HepG2 (cell line): ENCODE measurements around the gene L2HGDH. TPM values are rescaled to one million over a fixed set of nuclear protein-coding genes. Genes with fewer than 3 reads are reported as not detected.

Experiments used
- ATF7 ChIP-seq, 2 experiments: fragments of 450-650 bp in 1 of 2; sonication (generic) in 1 of 2; formaldehyde crosslinking in 1 of 2; IDR thresholded peaks; 2 replicates each; pipeline versions ENCODE4 v1.4.0 to v1.6.1; 2016 to 2020; ENCODE audit warnings: antibody characterized with exemption in 1 of 2, mild to moderate bottlenecking in 1 of 2, missing genetic modification reagents in 1 of 2
- ELK4 ChIP-seq: sonication (generic); formaldehyde crosslinking; IDR thresholded peaks from 2 replicates; pipeline ENCODE4 v1.9.0; 2021; ENCODE audit warnings: missing genetic modification reagents, borderline replicate concordance
- HDAC1 ChIP-seq: sonication (generic); formaldehyde crosslinking; IDR thresholded peaks from 2 replicates; pipeline ENCODE4 v1.5.1; 2020; ENCODE audit warnings: mild to moderate bottlenecking, missing genetic modification reagents
- HDAC6 ChIP-seq: fragments of 200-600 bp; sonication (generic); IDR thresholded peaks from 2 replicates; pipeline ENCODE4 v1.7.0; 2017; ENCODE audit warnings: mild to moderate bottlenecking, antibody characterized with exemption, low read length, low read depth
- NR2C2 ChIP-seq: sonication (generic); formaldehyde crosslinking; IDR thresholded peaks from 2 replicates; pipeline ENCODE4 v1.4.0; 2020; ENCODE audit warnings: missing genetic modification reagents, mild to moderate bottlenecking, moderate library complexity, borderline replicate concordance
- NR2F2 ChIP-seq: IDR thresholded peaks from 2 replicates; pipeline ENCODE4 v1.6.1; 2012; ENCODE audit warnings: low read depth, inconsistent platforms, borderline replicate concordance
- SMAD1 ChIP-seq: sonication (generic); formaldehyde crosslinking; IDR thresholded peaks from 2 replicates; pipeline ENCODE4 v1.4.0; 2020; ENCODE audit warnings: missing genetic modification reagents, low read depth, mild to moderate bottlenecking, borderline replicate concordance
- SRSF1 ChIP-seq: fragments of 200-400 bp; formaldehyde crosslinking; optimal IDR thresholded peaks from 2 replicates; pipeline ENCODE3; 2017; ENCODE audit warnings: mild to moderate bottlenecking, low read depth, low read length, moderate library complexity
- ZFY ChIP-seq: sonication (generic); formaldehyde crosslinking; IDR thresholded peaks from 2 replicates; pipeline ENCODE4 v1.4.0; 2020; ENCODE audit warnings: missing genetic modification reagents
- ZNF333 ChIP-seq: sonication (generic); formaldehyde crosslinking; IDR thresholded peaks from 2 replicates; pipeline ENCODE4 v1.4.0; 2020; ENCODE audit warnings: mild to moderate bottlenecking, missing genetic modification reagents, borderline replicate concordance
- ZNF451 ChIP-seq: sonication (generic); formaldehyde crosslinking; IDR thresholded peaks from 2 replicates; pipeline ENCODE4 v1.5.0; 2020; ENCODE audit warnings: mild to moderate bottlenecking, missing genetic modification reagents
- ZNF543 ChIP-seq: sonication (generic); formaldehyde crosslinking; IDR thresholded peaks from 2 replicates; pipeline ENCODE4 v1.4.0; 2020; ENCODE audit warnings: mild to moderate bottlenecking, missing genetic modification reagents
- ZNF563 ChIP-seq: sonication (generic); formaldehyde crosslinking; IDR thresholded peaks from 2 replicates; pipeline ENCODE4 v1.8.0; 2022; ENCODE audit warnings: mild to moderate bottlenecking, moderate library complexity, missing genetic modification reagents
- ZNF629 ChIP-seq: sonication (generic); formaldehyde crosslinking; conservative IDR thresholded peaks from 2 replicates; pipeline ENCODE4 v1.5.0; 2020; ENCODE audit warnings: missing genetic modification reagents
- ZNF777 ChIP-seq: sonication (generic); formaldehyde crosslinking; IDR thresholded peaks from 2 replicates; pipeline ENCODE4 v1.4.0; 2020; ENCODE audit warnings: missing genetic modification reagents
- ZNF850 ChIP-seq: sonication (generic); formaldehyde crosslinking; conservative IDR thresholded peaks from 2 replicates; pipeline ENCODE4 v1.9.0; 2021; ENCODE audit warnings: mild to moderate bottlenecking, missing genetic modification reagents
- ZSCAN9 ChIP-seq: IDR thresholded peaks from 2 replicates; pipeline ENCODE4 v1.6.1; 2016; ENCODE audit warnings: borderline replicate concordance
- polyA plus RNA-seq, 8 experiments: library from polyadenylated mRNA; depleted of rRNA in 3 of 8; stranded (reverse) in 7 of 8; unstranded in 1 of 8; fragments of >200 nt; fragmentation: Illumina TruSeq in 4 of 8; extraction: Trizol in 4 of 8; gene quantifications; 2 replicates each; pipeline versions ENCODE4 v1.2.1 to v1.2.3, GENCODE V29; 2011 to 2016; ENCODE audit warnings: low read depth in 4 of 8, missing spikeins in 1 of 8, mixed read lengths in 1 of 8; ENCODE audit not compliant: insufficient read depth in 1 of 8
- total RNA-seq, 5 experiments: library from RNA; depleted of rRNA; stranded (reverse); fragments of >200 nt; fragmentation: Illumina TruSeq; extraction: Trizol; gene quantifications; 2 replicates each; pipeline ENCODE4 v1.2.3, GENCODE V29; 2016; ENCODE audit warnings: low read depth in 1 of 5
- TF ChIP-seq, protein P1 (sequence below), 2 experiments: sonication (generic) in 1 of 2; formaldehyde crosslinking in 1 of 2; IDR thresholded peaks; 2 replicates each; pipeline versions ENCODE4 v1.5.1 to v1.6.1; 2011 to 2020; ENCODE audit warnings: borderline replicate concordance in 1 of 2, low read depth in 1 of 2, low read length in 1 of 2, mild to moderate bottlenecking in 1 of 2, missing genetic modification reagents in 1 of 2, moderate library complexity in 1 of 2
- TF ChIP-seq, protein P2 (sequence below), 2 experiments: sonication (generic) in 1 of 2; formaldehyde crosslinking in 1 of 2; IDR thresholded peaks; 2 replicates each; pipeline versions ENCODE4 v1.6.1 to v1.9.0; 2014 to 2022; ENCODE audit warnings: antibody characterized with exemption in 1 of 2, borderline replicate concordance in 1 of 2, inconsistent platforms in 1 of 2, low read depth in 1 of 2, missing genetic modification reagents in 1 of 2

Gene L2HGDH
- total and polyA plus RNA-seq, 2 of the 13 experiments (the other 11 are each of a cell fraction or from before 2014, with no cell fraction given) = 3.3 to 5.0 TPM

DNA sequence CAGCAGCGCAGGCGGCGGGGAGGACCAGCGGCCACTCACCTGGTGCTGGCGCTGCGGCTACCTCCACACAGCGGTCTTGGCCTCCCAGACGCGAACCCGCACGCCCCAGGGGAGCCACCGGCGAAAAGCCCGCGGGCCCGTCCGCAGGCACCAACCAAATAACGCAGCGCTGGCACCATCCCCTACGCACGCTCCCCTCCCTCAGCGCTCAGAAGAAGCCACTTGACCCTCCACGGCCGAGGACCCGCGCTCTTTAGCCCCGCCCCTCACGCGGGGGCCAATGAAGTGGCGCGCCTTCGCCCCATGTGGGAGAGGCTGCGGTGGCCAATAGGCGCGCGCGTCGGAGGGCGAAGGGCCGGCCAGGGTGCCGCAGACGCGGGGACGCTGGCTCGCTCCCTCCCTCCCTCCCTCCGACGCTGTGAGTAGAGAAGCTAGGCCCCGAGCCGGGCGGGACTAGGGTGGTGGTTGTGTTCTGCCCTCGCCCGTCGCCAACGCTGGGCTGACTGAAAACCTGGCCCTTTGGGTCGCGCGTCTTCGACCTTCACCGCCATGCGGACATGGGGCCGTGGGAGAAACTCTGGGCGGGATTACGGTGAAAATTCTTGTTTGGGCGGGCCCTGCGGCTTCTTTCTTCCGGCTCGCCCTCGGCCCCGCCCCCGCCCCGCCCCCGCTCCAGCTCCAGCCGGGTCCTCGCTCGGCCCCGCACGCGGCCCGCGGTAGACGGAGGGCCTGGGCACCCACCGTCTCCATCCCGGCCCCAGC lies at the start of gene L2HGDH, which contains the start of gene DMAC2L (continued):
- TF ChIP-seq, protein P1, sequence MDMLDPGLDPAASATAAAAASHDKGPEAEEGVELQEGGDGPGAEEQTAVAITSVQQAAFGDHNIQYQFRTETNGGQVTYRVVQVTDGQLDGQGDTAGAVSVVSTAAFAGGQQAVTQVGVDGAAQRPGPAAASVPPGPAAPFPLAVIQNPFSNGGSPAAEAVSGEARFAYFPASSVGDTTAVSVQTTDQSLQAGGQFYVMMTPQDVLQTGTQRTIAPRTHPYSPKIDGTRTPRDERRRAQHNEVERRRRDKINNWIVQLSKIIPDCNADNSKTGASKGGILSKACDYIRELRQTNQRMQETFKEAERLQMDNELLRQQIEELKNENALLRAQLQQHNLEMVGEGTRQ (IDR thresholded peaks at IDR 0.05; ENCODE audit: low read depth, low read length) = peak; percentile 63
- TF ChIP-seq, protein P1 (CRISPR knock-in tag; IDR thresholded peaks at IDR 0.05; ENCODE audit: borderline replicate concordance) = peak; percentile 86; the same call in 1 of the 2 replicates
- TF ChIP-seq ZNF543 (CRISPR knock-in tag) (peak; percentile 90), ZFY (CRISPR knock-in tag) (peak; percentile 95), SRSF1 (peak; percentile 20), NR2C2 (CRISPR knock-in tag) (peak; percentile 82), ZNF850 (no peak), NR2F2 (no peak), HDAC6 (no peak), ZNF333 (no peak; the same call in 1 of the 2 replicates), ATF7 (IDR thresholded peaks at IDR 0.05) (no peak), ATF7 (CRISPR knock-in tag; IDR thresholded peaks at IDR 0.05) (no peak), ZNF451 (no peak; the same call in 1 of the 2 replicates), ZNF629 (CRISPR knock-in tag) (no peak), ZSCAN9 (CRISPR knock-in tag) (peak; percentile 49; the same call in 1 of the 2 replicates), ELK4 (no peak), ZNF563 (peak; percentile 98), HDAC1 (CRISPR knock-in tag) (peak; percentile 85), ZNF777 (peak; percentile 84), SMAD1 (peak; percentile 38; the same call in 1 of the 2 replicates)
- TF ChIP-seq, protein P2, sequence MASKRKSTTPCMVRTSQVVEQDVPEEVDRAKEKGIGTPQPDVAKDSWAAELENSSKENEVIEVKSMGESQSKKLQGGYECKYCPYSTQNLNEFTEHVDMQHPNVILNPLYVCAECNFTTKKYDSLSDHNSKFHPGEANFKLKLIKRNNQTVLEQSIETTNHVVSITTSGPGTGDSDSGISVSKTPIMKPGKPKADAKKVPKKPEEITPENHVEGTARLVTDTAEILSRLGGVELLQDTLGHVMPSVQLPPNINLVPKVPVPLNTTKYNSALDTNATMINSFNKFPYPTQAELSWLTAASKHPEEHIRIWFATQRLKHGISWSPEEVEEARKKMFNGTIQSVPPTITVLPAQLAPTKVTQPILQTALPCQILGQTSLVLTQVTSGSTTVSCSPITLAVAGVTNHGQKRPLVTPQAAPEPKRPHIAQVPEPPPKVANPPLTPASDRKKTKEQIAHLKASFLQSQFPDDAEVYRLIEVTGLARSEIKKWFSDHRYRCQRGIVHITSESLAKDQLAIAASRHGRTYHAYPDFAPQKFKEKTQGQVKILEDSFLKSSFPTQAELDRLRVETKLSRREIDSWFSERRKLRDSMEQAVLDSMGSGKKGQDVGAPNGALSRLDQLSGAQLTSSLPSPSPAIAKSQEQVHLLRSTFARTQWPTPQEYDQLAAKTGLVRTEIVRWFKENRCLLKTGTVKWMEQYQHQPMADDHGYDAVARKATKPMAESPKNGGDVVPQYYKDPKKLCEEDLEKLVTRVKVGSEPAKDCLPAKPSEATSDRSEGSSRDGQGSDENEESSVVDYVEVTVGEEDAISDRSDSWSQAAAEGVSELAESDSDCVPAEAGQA (IDR thresholded peaks at IDR 0.05; ENCODE audit: low read depth) = no peak
- TF ChIP-seq, protein P2 (CRISPR knock-in tag; IDR thresholded peaks at IDR 0.05; ENCODE audit: borderline replicate concordance) = no peak
